Measurements from ENCODE around the gene GTPBP1.

Gene GTPBP1

DNA sequence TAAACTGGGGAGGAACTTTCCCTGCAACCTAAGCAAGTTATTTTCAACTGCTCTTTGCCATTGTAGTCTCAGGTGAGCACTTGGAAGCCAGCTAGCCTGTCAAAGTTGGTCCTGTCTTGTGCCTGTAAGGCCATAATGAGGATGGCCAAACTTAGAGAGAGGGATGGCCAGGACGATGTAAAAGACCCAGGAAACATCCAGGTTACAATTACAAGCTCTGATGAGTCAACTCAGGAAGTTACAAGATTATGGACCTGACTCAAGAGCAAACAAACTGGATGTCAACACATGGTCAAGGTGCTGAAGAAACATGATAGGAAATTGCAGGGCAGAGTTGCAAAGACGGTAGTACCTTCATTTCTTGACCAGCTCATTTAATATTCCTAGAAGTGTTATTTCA is 1.6 kb downstream of the GTPBP1 start:
- Histone ChIP-seq H3K4me2 (ENCODE audit: low read depth, low read length, poor library complexity, severe bottlenecking) (peak overlapping the region; percentile 74), H3K9ac (ENCODE audit: low read length) (peak overlapping the region; percentile 83), H3K4me3 (ENCODE audit: insufficient read depth, low read length, poor library complexity, severe bottlenecking) (peak overlapping the region; percentile 82), H4K20me1 (ENCODE audit: low read depth, low read length) (peaks cover 5% of the 10 kb centered on the region; the same call in 1 of the 2 replicates), H3K79me2 (ENCODE audit: insufficient read depth, low read length) (peaks cover 65% of the 10 kb centered on the region), H3K9me2 (replicated peaks; ENCODE audit: insufficient read depth, low read length) (no peaks in the 10 kb centered on the region), H3K27ac (ENCODE audit: low read depth, low read length) (no peak overlapping the region), H3K36me3 (ENCODE audit: low read length) (no peaks in the 10 kb centered on the region), H3F3A (ENCODE audit: insufficient read depth) (0 out of 2 replicates have a peak, but pooled peaks cover 4% of the 10 kb centered on the region), H3K9me3 (ENCODE audit: insufficient read depth, low read length) (no peaks in the 10 kb centered on the region), H2AFZ (ENCODE audit: low read depth, low read length, severe bottlenecking) (no peak overlapping the region), H3K27me3 (ENCODE audit: low read length) (no peaks in the 10 kb centered on the region)
- TF ChIP-seq, protein P1, sequence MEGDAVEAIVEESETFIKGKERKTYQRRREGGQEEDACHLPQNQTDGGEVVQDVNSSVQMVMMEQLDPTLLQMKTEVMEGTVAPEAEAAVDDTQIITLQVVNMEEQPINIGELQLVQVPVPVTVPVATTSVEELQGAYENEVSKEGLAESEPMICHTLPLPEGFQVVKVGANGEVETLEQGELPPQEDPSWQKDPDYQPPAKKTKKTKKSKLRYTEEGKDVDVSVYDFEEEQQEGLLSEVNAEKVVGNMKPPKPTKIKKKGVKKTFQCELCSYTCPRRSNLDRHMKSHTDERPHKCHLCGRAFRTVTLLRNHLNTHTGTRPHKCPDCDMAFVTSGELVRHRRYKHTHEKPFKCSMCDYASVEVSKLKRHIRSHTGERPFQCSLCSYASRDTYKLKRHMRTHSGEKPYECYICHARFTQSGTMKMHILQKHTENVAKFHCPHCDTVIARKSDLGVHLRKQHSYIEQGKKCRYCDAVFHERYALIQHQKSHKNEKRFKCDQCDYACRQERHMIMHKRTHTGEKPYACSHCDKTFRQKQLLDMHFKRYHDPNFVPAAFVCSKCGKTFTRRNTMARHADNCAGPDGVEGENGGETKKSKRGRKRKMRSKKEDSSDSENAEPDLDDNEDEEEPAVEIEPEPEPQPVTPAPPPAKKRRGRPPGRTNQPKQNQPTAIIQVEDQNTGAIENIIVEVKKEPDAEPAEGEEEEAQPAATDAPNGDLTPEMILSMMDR (IDR thresholded peaks at IDR 0.05; ENCODE audit: insufficient read depth, low read length, poor library complexity, severe bottlenecking) = no peak
- TF ChIP-seq EZH2phosphoT487 (conservative IDR thresholded peaks at IDR 0.05; ENCODE audit: low read length) = no peak

DNA sequence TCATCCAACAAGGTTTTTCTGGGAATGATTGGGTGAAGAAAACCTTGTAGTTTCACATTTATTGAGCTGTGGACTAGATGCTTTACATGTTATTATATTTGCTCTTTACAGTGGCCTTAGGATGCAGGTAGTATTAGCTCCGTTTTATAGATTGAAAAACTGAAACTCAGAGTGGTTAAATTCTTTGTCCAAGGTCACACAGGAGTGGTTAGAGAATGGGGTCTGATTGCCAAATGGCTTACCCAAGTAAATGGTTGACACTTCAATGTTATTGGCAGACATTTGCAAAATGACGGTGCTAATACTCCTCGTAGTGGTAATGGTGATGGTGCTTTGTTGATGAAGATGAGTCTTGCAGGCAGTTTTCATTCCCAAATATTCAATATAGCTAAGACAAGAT is 2.2 kb downstream of the GTPBP1 start:
- Histone ChIP-seq H3K9me3 (ENCODE audit: insufficient read depth, low read length) (no peaks in the 10 kb centered on the region), H4K20me1 (ENCODE audit: low read depth, low read length) (peaks cover 8% of the 10 kb centered on the region; the same call in 1 of the 2 replicates), H3K9ac (ENCODE audit: low read length) (no peak overlapping the region)

DNA sequence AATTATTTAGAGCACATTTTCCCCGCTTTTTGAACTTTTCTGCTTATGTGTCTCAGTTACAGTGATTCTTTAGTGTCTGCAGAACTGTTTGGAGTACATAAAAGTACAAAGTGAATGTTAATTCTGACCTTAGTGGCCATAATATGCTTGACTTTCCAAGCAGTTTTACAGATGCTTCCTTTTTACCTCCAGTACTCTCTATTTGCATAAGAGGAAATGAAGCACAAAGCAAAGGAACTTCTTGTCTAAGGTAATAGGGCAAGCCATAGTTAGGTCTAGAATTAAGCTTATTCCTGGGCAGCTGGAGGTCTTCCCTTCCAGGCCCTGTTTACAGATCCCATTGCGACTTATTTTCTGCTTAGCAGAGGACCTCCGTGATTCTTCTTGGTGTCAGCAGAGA is 3.6 kb downstream of the GTPBP1 start:
- H3K27ac ChIP-seq (ENCODE audit: low read depth, low read length) = no peak overlapping the region
- H3K4me2 ChIP-seq (ENCODE audit: low read depth, low read length, poor library complexity, severe bottlenecking) = peak overlapping the region; percentile 0
- no peaks in the 10 kb centered on the region for H3K36me3 ChIP-seq (ENCODE audit: low read length)
- peaks cover 82% of the 10 kb centered on the region for H3K79me2 ChIP-seq (ENCODE audit: insufficient read depth, low read length)
- no peaks in the 10 kb centered on the region for H3K9me3 ChIP-seq (ENCODE audit: insufficient read depth, low read length)
- H2AFZ ChIP-seq (ENCODE audit: low read depth, low read length, severe bottlenecking) = no peak overlapping the region
- H3F3A ChIP-seq (ENCODE audit: insufficient read depth) = no peaks in the 10 kb centered on the region
- H3K27me3 ChIP-seq (ENCODE audit: low read length) = no peaks in the 10 kb centered on the region
- no peaks in the 10 kb centered on the region for H3K9me2 ChIP-seq (replicated peaks; ENCODE audit: insufficient read depth, low read length)
- no peak overlapping the region for H3K4me3 ChIP-seq (ENCODE audit: insufficient read depth, low read length, poor library complexity, severe bottlenecking)
- H4K20me1 ChIP-seq (ENCODE audit: low read depth, low read length) = peaks cover 14% of the 10 kb centered on the region; the same call in 1 of the 2 replicates
- TF ChIP-seq, protein P1 (IDR thresholded peaks at IDR 0.05; ENCODE audit: insufficient read depth, low read length, poor library complexity, severe bottlenecking) = no peak
- H3K9ac ChIP-seq (ENCODE audit: low read length) = no peak overlapping the region; the same call in 1 of the 2 replicates

More for the DNA sequence above, 2.2 kb downstream of the GTPBP1 start:
- Histone ChIP-seq H3F3A (ENCODE audit: insufficient read depth) (0 out of 2 replicates have a peak, but pooled peaks cover 4% of the 10 kb centered on the region), H3K27ac (ENCODE audit: low read depth, low read length) (no peak overlapping the region), H3K4me3 (ENCODE audit: insufficient read depth, low read length, poor library complexity, severe bottlenecking) (no peak overlapping the region), H3K9me2 (replicated peaks; ENCODE audit: insufficient read depth, low read length) (no peaks in the 10 kb centered on the region), H3K27me3 (ENCODE audit: low read length) (no peaks in the 10 kb centered on the region), H3K36me3 (ENCODE audit: low read length) (no peaks in the 10 kb centered on the region), H2AFZ (ENCODE audit: low read depth, low read length, severe bottlenecking) (no peak overlapping the region), H3K4me2 (ENCODE audit: low read depth, low read length, poor library complexity, severe bottlenecking) (peak overlapping the region; percentile 74), H3K79me2 (ENCODE audit: insufficient read depth, low read length) (peaks cover 71% of the 10 kb centered on the region)
- no peak for TF ChIP-seq EZH2phosphoT487 (conservative IDR thresholded peaks at IDR 0.05; ENCODE audit: low read length)
- TF ChIP-seq, protein P1 (IDR thresholded peaks at IDR 0.05; ENCODE audit: insufficient read depth, low read length, poor library complexity, severe bottlenecking) = no peak

All from SU-DHL-6 (cell line).